AG10803 (cell line): ENCODE results near the gene PPP1R37.

Source experiments
- DNase-seq: peaks from one replicate; pipeline ENCODE4 v3.0.0; 2010; ENCODE audit warnings: low read depth
- H3K4me3 ChIP-seq: 2 replicates; pipeline ENCODE4 v1.5.1; 2011; ENCODE audit warnings: mild to moderate bottlenecking, low read length, control low read depth
- CTCF ChIP-seq: conservative IDR thresholded peaks from 2 replicates; pipeline ENCODE4 v1.5.1; 2011; ENCODE audit warnings: mild to moderate bottlenecking, low read length, control low read depth, inconsistent platforms

The PPP1R37 gene

DNA sequence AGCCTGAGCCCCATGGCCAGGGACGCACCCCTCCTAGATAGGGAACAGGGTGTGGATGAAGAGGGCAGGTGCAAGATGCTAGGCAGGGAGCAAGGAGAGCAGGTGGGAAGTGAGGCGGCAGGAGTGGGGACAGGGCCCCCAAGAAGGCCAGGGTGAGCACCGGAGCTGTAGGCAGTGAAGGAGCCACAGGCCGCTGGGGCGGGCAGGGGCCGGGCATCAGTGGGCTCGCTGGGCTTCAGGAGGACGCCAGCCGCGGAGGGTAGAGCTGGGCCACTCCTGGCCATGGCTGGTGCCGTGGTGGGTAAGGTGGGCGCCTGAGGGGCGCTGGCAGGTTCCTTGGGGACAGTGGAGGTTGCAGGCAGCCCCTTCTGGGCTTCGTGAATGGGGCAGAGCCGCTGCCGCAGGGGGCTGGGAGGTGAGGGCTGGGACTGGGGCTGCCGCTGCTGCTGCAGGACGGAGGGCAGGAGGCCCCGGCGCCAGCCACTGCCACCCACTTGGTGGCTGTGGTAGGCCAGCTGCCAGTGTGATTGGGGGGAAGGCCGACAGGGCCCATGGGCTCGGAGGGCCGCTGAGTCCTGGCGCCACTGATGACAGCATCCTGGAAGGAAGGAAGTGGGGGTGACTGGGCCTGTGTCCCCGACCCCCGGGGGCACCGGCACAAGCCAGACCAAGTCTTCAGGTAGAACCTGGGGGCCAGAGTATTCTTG is 65.7 kb downstream of the PPP1R37 start:
- no peak overlapping the region for H3K4me3 ChIP-seq
- no peak for TF ChIP-seq CTCF
- DNase-seq: no peak

DNA sequence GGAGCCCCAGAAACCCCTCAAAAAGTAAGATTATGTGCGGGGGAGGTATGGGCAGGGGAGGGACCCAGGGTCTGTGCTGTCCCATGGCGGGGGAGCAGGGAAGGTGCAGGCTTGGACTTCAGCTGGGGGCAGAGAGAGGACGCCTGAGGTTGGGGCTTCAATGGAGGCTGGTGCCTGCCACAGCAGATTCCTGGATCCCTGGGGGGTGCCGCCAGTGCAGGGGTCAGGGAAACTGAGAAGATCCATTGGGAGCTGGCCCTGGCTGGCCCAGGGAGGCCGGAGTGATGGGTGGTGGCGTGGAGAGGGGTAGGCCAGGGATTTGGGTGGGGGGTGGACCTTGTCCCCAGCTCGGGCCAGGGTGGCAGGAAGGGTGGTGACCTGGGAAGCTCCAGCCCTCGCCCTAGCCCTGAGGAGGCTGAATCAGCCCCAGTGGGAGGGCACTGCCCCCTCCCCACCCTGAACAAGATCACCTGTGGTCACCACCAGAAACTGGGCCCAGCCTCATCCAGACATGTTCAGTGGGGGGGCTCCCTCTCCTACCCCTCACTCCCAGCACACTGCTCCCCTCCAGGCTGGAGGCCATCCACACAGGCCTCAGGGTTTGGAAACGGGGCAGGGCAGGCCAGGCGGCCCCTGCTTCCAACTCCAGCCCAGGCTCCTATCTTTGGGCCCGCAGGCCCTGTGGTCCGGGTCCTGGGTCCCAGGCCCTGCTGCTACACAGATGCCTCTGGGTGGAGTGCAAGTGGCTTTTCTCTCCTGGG is 66.4 kb downstream of the PPP1R37 start:
- DNase-seq: no peak
- no peak for TF ChIP-seq CTCF
- no peak overlapping the region for H3K4me3 ChIP-seq

GRCh38 chr19:45159971-45160324 is 67.0 kb downstream of the PPP1R37 start:
- TF ChIP-seq CTCF: no peak
- DNase-seq: no peak
- no peak overlapping the region for H3K4me3 ChIP-seq

DNA sequence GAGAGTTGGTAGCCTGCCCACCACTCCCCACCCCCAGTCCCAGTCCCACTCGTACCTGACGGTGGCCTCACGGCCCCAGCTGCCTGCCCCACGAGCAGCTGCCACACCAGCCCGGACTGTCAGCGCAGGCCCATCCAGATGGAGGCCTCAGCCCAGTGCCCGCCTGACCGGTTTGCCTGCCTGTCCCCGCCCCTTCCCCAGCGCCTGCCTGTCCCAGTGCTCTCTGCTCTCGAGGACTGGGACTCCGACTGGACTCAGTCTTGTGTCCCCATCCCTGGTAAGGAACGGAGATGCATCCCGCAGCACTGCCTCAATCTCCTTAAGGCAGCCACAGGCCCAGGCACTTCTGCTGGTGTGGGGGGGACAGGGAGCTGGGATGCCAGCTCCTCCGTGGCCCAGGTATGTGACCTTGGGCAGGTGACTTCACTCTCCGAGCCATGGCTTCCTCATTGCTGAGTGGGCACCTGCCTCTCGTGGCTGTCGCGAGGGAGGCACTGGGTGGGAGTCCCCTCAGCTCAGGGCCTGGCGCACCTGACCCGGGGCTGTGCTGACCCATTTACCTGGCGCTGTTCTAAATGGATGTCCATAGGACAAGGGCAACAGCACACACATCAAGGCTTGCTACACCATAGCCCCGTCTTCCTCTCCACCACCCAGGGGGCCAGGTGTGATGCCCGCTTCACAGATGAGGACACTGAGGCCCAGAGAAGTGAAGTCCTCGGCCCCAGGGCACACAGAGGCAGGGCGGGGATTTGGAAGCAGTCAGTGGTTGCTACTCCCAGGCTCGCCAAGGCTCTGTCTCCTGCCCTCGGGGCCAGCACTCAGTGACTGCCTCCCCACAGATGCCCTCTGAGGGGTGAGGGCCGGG is 68.1 kb downstream of the PPP1R37 start, which contains the start of gene NKPD1:
Gene NKPD1 (minus strand): TSS at position 113 of the 868 bp plus-strand sequence. CDS start 832 bp downstream, outside the sequence.
- H3K4me3 ChIP-seq: no peak within 1 kb of the TSS
- no peak for DNase-seq
- no peak for TF ChIP-seq CTCF

DNA sequence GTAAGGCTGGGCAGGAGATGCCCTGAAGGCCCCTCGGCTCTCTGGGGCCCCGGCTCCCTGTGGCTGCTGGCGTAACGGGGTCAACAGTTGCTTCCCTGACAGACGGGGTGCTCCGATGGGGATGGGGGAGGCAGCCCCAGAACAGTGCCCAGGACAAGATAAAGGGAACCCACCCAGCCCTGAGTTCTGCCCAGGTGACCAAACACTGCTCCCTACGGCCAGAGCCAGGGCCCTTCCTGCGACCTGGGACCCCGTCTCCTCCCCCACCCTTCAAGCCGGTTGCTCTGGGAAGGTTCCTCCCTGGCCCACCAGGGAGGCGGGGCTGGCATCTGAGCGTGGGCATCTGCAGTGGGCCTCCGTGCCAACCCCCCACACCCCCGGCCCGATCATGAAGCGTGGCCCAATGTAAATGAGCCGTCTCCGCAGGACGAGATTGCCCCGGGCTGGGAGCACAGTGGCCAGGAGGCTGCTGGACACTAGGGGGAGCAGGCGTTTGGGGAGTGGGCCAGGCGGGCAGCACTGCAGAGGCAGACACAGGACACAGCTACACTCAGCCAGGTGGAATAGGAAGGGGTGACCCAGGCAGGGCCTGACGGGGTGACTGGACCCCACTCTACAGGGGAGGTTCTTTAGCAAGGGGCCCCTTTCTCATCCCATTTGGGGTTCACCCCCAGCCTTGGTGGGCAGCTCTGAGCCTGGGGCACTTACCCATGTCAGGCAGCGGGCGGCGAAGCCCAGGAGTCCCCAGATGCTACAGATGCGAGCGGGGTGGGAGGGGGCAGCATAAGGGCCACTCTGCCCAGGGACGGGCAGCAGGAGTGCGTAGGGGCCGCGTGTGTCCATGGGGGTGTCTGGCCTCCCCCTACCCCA is 69.0 kb downstream of the PPP1R37 start:
- TF ChIP-seq CTCF: peak; percentile 57
- H3K4me3 ChIP-seq: no peak overlapping the region
- no peak for DNase-seq

- no peak for DNase-seq
- no peak for TF ChIP-seq CTCF
- H3K4me3 ChIP-seq: no peak overlapping the region
These were observed 69.7 kb downstream of the PPP1R37 start for GRCh38 chr19:45162608-45163143.
